Loucy (cell line): ENCODE results near the gene ZNF791.

Experiments used
- CTCF ChIP-seq: fragments of 200-600 bp; sonication (generic); conservative IDR thresholded peaks from 2 replicates; pipeline ENCODE4 v1.5.1; 2014; ENCODE audit warnings: mild to moderate bottlenecking, antibody characterized with exemption, low read length
- EZH2phosphoT487 ChIP-seq: fragments of 200-600 bp; IDR thresholded peaks from 2 replicates; pipeline ENCODE4 v1.6.1; 2018; ENCODE audit warnings: antibody characterized with exemption, mild to moderate bottlenecking, moderate library complexity, borderline replicate concordance

GRCh38 chr19:12628040-12629022 lies 17.6 kb downstream of the ZNF791 start:
- no peak for TF ChIP-seq CTCF
- no peak for TF ChIP-seq EZH2phosphoT487
